Measurements from ENCODE around the gene SDCCAG8.

Gene SDCCAG8

DNA sequence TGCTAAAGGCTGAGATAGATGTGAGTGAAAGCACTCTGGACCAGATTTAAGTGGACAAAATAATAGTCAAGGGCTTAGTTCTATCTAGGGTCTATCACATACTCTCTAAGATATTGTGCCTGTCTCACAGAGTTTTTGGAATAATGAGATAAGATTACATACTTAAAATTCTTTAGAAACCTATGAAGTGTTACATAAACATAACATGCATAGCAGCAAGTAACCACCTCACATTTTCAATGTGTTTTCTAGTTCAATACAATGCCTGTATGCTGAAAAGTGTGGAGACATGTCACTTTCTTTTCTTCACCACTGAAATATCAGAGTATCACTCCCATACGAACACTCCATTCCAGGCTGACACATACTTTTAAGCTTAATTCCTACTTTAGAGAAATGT is 16.2 kb downstream of the SDCCAG8 start:
- no peaks in the 10 kb centered on the region for H3K4me1 ChIP-seq (ENCODE audit: control insufficient read depth, insufficient read depth, low read length)
- ChIA-PET CTCF (interaction anchor here (0.7 to 1.1 kb wide), 2 partner anchors 72 to 158 kb away, joined by 4 to 5 read pairs; no protein-coding TSS in a partner anchor), POLR2A (interaction anchor here (2.7 kb wide), 1 partner anchor 16 kb away, joined by 12 read pairs; the partner anchor contains the start of gene SDCCAG8)
- no peak overlapping the region for H3K27ac ChIP-seq (ENCODE audit: extremely low read depth, low read depth, low read length)
- H3K4me3 ChIP-seq (ENCODE audit: low read depth, low read length): no peak overlapping the region
- H3K9me3 ChIP-seq (ENCODE audit: control insufficient read depth, insufficient read depth, low read depth, low read length): no peaks in the 10 kb centered on the region
- H3K36me3 ChIP-seq (ENCODE audit: control insufficient read depth in 2 of 2, insufficient read depth in 1 of 2, low read length in 2 of 2): peaks cover 20 to 45% of the 10 kb centered on the region in 2 experiments
- TF ChIP-seq, protein P1, sequence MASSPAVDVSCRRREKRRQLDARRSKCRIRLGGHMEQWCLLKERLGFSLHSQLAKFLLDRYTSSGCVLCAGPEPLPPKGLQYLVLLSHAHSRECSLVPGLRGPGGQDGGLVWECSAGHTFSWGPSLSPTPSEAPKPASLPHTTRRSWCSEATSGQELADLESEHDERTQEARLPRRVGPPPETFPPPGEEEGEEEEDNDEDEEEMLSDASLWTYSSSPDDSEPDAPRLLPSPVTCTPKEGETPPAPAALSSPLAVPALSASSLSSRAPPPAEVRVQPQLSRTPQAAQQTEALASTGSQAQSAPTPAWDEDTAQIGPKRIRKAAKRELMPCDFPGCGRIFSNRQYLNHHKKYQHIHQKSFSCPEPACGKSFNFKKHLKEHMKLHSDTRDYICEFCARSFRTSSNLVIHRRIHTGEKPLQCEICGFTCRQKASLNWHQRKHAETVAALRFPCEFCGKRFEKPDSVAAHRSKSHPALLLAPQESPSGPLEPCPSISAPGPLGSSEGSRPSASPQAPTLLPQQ (tag by site-specific recombination; IDR thresholded peaks at IDR 0.05): no peak
- TF ChIP-seq ZNF114 (tag by site-specific recombination; IDR thresholded peaks at IDR 0.05) (no peak), ZNF335 (tag by site-specific recombination; conservative IDR thresholded peaks at IDR 0.05) (no peak), ZNF549 (tag by site-specific recombination; IDR thresholded peaks at IDR 0.05) (no peak), SETDB1 (IDR thresholded peaks at IDR 0.05; ENCODE audit: insufficient read length, low read length) (no peak), SP7 (tag by site-specific recombination; IDR thresholded peaks at IDR 0.05) (no peak), ZNF426 (tag by site-specific recombination; IDR thresholded peaks at IDR 0.05) (no peak)
- TF ChIP-seq, protein P2, sequence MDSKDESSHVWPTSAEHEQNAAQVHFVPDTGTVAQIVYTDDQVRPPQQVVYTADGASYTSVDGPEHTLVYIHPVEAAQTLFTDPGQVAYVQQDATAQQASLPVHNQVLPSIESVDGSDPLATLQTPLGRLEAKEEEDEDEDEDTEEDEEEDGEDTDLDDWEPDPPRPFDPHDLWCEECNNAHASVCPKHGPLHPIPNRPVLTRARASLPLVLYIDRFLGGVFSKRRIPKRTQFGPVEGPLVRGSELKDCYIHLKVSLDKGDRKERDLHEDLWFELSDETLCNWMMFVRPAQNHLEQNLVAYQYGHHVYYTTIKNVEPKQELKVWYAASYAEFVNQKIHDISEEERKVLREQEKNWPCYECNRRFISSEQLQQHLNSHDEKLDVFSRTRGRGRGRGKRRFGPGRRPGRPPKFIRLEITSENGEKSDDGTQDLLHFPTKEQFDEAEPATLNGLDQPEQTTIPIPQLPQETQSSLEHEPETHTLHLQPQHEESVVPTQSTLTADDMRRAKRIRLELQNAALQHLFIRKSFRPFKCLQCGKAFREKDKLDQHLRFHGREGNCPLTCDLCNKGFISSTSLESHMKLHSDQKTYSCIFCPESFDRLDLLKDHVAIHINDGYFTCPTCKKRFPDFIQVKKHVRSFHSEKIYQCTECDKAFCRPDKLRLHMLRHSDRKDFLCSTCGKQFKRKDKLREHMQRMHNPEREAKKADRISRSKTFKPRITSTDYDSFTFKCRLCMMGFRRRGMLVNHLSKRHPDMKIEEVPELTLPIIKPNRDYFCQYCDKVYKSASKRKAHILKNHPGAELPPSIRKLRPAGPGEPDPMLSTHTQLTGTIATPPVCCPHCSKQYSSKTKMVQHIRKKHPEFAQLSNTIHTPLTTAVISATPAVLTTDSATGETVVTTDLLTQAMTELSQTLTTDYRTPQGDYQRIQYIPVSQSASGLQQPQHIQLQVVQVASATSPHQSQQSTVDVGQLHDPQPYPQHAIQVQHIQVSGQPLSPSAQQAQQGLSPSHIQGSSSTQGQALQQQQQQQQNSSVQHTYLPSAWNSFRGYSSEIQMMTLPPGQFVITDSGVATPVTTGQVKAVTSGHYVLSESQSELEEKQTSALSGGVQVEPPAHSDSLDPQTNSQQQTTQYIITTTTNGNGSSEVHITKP (tag by site-specific recombination; IDR thresholded peaks at IDR 0.05): no peak
- TF ChIP-seq, protein P3, sequence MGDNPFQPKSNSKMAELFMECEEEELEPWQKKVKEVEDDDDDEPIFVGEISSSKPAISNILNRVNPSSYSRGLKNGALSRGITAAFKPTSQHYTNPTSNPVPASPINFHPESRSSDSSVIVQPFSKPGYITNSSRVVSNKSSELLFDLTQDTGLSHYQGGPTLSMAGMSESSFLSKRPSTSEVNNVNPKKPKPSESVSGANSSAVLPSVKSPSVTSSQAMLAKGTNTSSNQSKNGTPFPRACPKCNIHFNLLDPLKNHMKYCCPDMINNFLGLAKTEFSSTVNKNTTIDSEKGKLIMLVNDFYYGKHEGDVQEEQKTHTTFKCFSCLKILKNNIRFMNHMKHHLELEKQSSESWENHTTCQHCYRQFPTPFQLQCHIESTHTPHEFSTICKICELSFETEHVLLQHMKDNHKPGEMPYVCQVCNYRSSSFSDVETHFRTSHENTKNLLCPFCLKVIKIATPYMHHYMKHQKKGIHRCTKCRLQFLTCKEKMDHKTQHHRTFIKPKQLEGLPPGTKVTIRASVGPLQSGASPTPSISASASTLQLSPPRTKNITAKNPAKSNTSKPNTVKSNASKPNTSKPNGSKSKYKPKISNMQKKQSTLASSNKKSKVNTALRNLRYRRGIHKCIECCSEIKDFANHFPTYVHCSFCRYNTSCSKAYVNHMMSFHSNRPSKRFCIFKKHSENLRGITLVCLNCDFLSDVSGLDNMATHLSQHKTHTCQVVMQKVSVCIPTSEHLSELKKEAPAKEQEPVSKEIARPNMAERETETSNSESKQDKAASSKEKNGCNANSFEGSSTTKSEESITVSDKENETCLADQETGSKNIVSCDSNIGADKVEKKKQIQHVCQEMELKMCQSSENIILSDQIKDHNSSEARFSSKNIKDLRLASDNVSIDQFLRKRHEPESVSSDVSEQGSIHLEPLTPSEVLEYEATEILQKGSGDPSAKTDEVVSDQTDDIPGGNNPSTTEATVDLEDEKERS (tag by site-specific recombination; IDR thresholded peaks at IDR 0.05): no peak
- TF ChIP-seq, protein P4, sequence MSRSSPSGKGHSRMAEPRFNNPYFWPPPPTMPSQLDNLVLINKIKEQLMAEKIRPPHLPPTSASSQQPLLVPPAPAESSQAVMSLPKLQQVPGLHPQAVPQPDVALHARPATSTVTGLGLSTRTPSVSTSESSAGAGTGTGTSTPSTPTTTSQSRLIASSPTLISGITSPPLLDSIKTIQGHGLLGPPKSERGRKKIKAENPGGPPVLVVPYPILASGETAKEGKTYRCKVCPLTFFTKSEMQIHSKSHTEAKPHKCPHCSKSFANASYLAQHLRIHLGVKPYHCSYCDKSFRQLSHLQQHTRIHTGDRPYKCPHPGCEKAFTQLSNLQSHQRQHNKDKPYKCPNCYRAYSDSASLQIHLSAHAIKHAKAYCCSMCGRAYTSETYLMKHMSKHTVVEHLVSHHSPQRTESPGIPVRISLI (tag by site-specific recombination; IDR thresholded peaks at IDR 0.05): no peak

DNA sequence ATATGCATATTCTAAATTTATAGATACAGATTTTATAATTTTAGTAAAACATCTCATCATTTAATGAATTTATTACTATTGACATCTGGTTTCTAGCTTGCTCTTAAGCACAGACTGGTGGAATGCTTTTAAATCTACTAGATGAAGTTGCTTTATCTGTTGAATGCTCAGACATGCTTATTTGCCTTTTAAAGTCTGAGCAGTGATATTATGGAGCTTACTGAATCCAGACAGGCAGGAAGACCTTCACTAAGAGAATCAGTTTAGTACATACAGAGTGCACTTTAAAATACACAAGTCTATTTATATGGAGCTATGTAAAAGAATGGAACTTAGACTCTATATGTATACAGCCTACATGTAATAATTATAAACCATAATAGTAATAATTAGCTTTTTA is 16.6 kb downstream of the SDCCAG8 start:
- CTCF ChIA-PET: interaction anchor here (0.7 to 1.1 kb wide), 2 partner anchors 71 to 158 kb away, joined by 4 to 5 read pairs; no protein-coding TSS in a partner anchor
- POLR2A ChIA-PET: interaction anchor here (2.7 kb wide), 1 partner anchor 16 kb away, joined by 12 read pairs; the partner anchor contains the start of gene SDCCAG8
- Histone ChIP-seq H3K9me3 (ENCODE audit: control insufficient read depth, insufficient read depth, low read depth, low read length) (no peaks in the 10 kb centered on the region), H3K27ac (ENCODE audit: extremely low read depth, low read depth, low read length) (no peak overlapping the region), H3K4me1 (ENCODE audit: control insufficient read depth, insufficient read depth, low read length) (no peaks in the 10 kb centered on the region), H3K36me3 (ENCODE audit: control insufficient read depth in 2 of 2, insufficient read depth in 1 of 2, low read length in 2 of 2) (peaks cover 22 to 49% of the 10 kb centered on the region in 2 experiments), H3K4me3 (ENCODE audit: low read depth, low read length) (no peak overlapping the region)
- TF ChIP-seq BCL11A (tag by site-specific recombination; IDR thresholded peaks at IDR 0.05; ENCODE audit: low read depth) (no peak), ZNF701 (tag by site-specific recombination; IDR thresholded peaks at IDR 0.05) (no peak), OVOL3 (tag by site-specific recombination; IDR thresholded peaks at IDR 0.05) (no peak), SETDB1 (IDR thresholded peaks at IDR 0.05; ENCODE audit: insufficient read length, low read length) (no peak), ZFP37 (tag by site-specific recombination; IDR thresholded peaks at IDR 0.05) (no peak), ZNF843 (tag by site-specific recombination; IDR thresholded peaks at IDR 0.05) (no peak), ZSCAN23 (tag by site-specific recombination; IDR thresholded peaks at IDR 0.05) (no peak)
- TF ChIP-seq, protein P5, sequence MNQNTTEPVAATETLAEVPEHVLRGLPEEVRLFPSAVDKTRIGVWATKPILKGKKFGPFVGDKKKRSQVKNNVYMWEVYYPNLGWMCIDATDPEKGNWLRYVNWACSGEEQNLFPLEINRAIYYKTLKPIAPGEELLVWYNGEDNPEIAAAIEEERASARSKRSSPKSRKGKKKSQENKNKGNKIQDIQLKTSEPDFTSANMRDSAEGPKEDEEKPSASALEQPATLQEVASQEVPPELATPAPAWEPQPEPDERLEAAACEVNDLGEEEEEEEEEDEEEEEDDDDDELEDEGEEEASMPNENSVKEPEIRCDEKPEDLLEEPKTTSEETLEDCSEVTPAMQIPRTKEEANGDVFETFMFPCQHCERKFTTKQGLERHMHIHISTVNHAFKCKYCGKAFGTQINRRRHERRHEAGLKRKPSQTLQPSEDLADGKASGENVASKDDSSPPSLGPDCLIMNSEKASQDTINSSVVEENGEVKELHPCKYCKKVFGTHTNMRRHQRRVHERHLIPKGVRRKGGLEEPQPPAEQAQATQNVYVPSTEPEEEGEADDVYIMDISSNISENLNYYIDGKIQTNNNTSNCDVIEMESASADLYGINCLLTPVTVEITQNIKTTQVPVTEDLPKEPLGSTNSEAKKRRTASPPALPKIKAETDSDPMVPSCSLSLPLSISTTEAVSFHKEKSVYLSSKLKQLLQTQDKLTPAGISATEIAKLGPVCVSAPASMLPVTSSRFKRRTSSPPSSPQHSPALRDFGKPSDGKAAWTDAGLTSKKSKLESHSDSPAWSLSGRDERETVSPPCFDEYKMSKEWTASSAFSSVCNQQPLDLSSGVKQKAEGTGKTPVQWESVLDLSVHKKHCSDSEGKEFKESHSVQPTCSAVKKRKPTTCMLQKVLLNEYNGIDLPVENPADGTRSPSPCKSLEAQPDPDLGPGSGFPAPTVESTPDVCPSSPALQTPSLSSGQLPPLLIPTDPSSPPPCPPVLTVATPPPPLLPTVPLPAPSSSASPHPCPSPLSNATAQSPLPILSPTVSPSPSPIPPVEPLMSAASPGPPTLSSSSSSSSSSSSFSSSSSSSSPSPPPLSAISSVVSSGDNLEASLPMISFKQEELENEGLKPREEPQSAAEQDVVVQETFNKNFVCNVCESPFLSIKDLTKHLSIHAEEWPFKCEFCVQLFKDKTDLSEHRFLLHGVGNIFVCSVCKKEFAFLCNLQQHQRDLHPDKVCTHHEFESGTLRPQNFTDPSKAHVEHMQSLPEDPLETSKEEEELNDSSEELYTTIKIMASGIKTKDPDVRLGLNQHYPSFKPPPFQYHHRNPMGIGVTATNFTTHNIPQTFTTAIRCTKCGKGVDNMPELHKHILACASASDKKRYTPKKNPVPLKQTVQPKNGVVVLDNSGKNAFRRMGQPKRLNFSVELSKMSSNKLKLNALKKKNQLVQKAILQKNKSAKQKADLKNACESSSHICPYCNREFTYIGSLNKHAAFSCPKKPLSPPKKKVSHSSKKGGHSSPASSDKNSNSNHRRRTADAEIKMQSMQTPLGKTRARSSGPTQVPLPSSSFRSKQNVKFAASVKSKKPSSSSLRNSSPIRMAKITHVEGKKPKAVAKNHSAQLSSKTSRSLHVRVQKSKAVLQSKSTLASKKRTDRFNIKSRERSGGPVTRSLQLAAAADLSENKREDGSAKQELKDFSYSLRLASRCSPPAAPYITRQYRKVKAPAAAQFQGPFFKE (tag by site-specific recombination; IDR thresholded peaks at IDR 0.05; ENCODE audit: borderline replicate concordance): no peak
- TF ChIP-seq, protein P1 (tag by site-specific recombination; IDR thresholded peaks at IDR 0.05): no peak

All from HEK293 (cell line).